ENCODE data around the gene SLC9A4.

Gene SLC9A4

GRCh38 chr2:102473020-102473419 is at the start of gene SLC9A4:
TSS of gene SLC9A4 (plus strand) at chr2:102473226. CDS start at chr2:102473760, 534 bp downstream.
- TF ChIP-seq CTCF (IDR thresholded peaks at IDR 0.05): peak; percentile 91
- Mint-ChIP-seq H3K36me3 (ENCODE audit: low read depth) (no peaks in the 10 kb centered on the region), H3K4me3 (no peak within 1 kb of the TSS), H3K4me1 (no peaks in the 10 kb centered on the region), H3K27ac (no peak within 1 kb of the TSS), H3K9me3 (peaks cover 20% of the 10 kb centered on the region), H3K27me3 (ENCODE audit: low read depth, poor library complexity) (no peaks in the 10 kb centered on the region)
- peak; percentile 61 for DNase-seq

GRCh38 chr2:102423368-102423767 is 49.7 kb upstream of the SLC9A4 start:
- Mint-ChIP-seq H3K27ac (no peak overlapping the region), H3K4me1 (no peaks in the 10 kb centered on the region), H3K27me3 (ENCODE audit: low read depth, poor library complexity) (peaks cover 38% of the 10 kb centered on the region), H3K9me3 (peaks cover 4% of the 10 kb centered on the region), H3K36me3 (ENCODE audit: low read depth) (no peaks in the 10 kb centered on the region), H3K4me3 (no peak overlapping the region)
- no peak for DNase-seq
- no peak for TF ChIP-seq CTCF (IDR thresholded peaks at IDR 0.05)

- TF ChIP-seq CTCF (IDR thresholded peaks at IDR 0.05): no peak
- DNase-seq: no peak
- Mint-ChIP-seq H3K27me3 (ENCODE audit: low read depth, poor library complexity) (peaks cover 28% of the 10 kb centered on the region), H3K9me3 (peaks cover 4% of the 10 kb centered on the region), H3K4me1 (no peaks in the 10 kb centered on the region), H3K36me3 (ENCODE audit: low read depth) (no peaks in the 10 kb centered on the region), H3K4me3 (no peak overlapping the region), H3K27ac (no peak overlapping the region)
Observed at GRCh38 chr2:102424754-102425153, 48.3 kb upstream of the SLC9A4 start.

- Mint-ChIP-seq H3K27ac (no peak overlapping the region), H3K4me1 (no peaks in the 10 kb centered on the region), H3K4me3 (no peak overlapping the region), H3K9me3 (peaks cover 4% of the 10 kb centered on the region), H3K27me3 (ENCODE audit: low read depth, poor library complexity) (peaks cover 27% of the 10 kb centered on the region), H3K36me3 (ENCODE audit: low read depth) (no peaks in the 10 kb centered on the region)
- TF ChIP-seq CTCF (IDR thresholded peaks at IDR 0.05): no peak
- no peak for DNase-seq
Observed at GRCh38 chr2:102425441-102426132, 47.4 kb upstream of the SLC9A4 start.

GRCh38 chr2:102427249-102427648 is 45.8 kb upstream of the SLC9A4 start:
- H3K9me3 Mint-ChIP-seq: peaks cover 4% of the 10 kb centered on the region
- H3K36me3 Mint-ChIP-seq (ENCODE audit: low read depth): no peaks in the 10 kb centered on the region
- TF ChIP-seq CTCF (IDR thresholded peaks at IDR 0.05): no peak
- no peak overlapping the region for H3K4me3 Mint-ChIP-seq
- DNase-seq: no peak
- no peak overlapping the region for H3K27ac Mint-ChIP-seq
- peaks cover 22% of the 10 kb centered on the region for H3K27me3 Mint-ChIP-seq (ENCODE audit: low read depth, poor library complexity)
- no peaks in the 10 kb centered on the region for H3K4me1 Mint-ChIP-seq

- no peak for DNase-seq
- peaks cover 4% of the 10 kb centered on the region for H3K9me3 Mint-ChIP-seq
Observed at GRCh38 chr2:102428573-102428972, 44.5 kb upstream of the SLC9A4 start.

More at GRCh38 chr2:102428573-102428972, 44.5 kb upstream of the SLC9A4 start:
- no peak for TF ChIP-seq CTCF (IDR thresholded peaks at IDR 0.05)
- Mint-ChIP-seq H3K4me3 (no peak overlapping the region), H3K27me3 (ENCODE audit: low read depth, poor library complexity) (peaks cover 17% of the 10 kb centered on the region), H3K27ac (no peak overlapping the region), H3K36me3 (ENCODE audit: low read depth) (no peaks in the 10 kb centered on the region), H3K4me1 (no peaks in the 10 kb centered on the region)
